GM18519 (cell line): ENCODE results near the gene SLC13A2.

ENCODE experiments used
- ATAC-seq: cut with Tn5 transposase; IDR thresholded peaks from one replicate; pipeline ENCODE4 v1.9.1; 2021; ENCODE audit warnings: mild to moderate bottlenecking, moderate library complexity; ENCODE audit not compliant: unreplicated experiment, low FRiP score

The SLC13A2 gene

GRCh38 chr17:28532050-28532960 lies 58.9 kb downstream of the SLC13A2 start:
- no peak for ATAC-seq

GRCh38 chr17:28533091-28533807 lies 59.8 kb downstream of the SLC13A2 start:
- no peak for ATAC-seq

GRCh38 chr17:28534740-28535375 lies 61.4 kb downstream of the SLC13A2 start:
- no peak for ATAC-seq

- no peak for ATAC-seq
Observed at GRCh38 chr17:28536532-28537218, 63.2 kb downstream of the SLC13A2 start.

GRCh38 chr17:28537219-28537610 lies 63.8 kb downstream of the SLC13A2 start:
- no peak for ATAC-seq

GRCh38 chr17:28538296-28538895 lies 65.0 kb downstream of the SLC13A2 start:
- no peak for ATAC-seq

- no peak for ATAC-seq
Observed at GRCh38 chr17:28540231-28540630, 66.8 kb downstream of the SLC13A2 start.

- ATAC-seq, result no peak
Observed at GRCh38 chr17:28541439-28541838, 68.0 kb downstream of the SLC13A2 start.

- no peak for ATAC-seq
Observed at GRCh38 chr17:28544402-28545140, 71.1 kb downstream of the SLC13A2 start.

- ATAC-seq, result no peak
Observed at GRCh38 chr17:28545141-28545503, 71.7 kb downstream of the SLC13A2 start.

GRCh38 chr17:28545787-28546415 lies 72.5 kb downstream of the SLC13A2 start:
- no peak for ATAC-seq

- ATAC-seq, result no peak
Observed at GRCh38 chr17:28547096-28547622, 73.7 kb downstream of the SLC13A2 start.
